ENCODE data around the gene PTPN23.

Gene PTPN23

DNA sequence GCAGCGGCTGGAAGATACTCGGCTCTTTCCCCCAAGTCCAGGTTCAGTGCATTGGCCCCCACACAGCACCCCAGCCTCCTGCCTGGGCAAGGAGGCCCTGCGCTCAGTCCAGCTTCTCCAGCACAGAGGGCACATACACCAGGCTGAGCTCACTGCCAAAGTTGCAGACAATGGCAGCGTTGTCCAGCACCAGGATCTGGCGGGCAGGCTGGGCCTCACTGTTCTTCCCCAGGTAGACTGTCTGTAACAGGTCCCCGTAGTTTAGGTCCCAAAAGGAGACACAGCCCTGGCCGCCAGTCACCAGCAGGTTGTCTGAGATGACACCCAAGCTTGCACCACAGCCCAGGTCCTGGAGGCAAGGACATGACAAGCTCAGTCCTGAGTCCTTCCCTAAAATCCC lies 32.9 kb downstream of the PTPN23 start:
- H3K79me1 ChIP-seq (replicated peaks; ENCODE audit: low read length, poor library complexity, severe bottlenecking), result peaks cover 18% of the 10 kb centered on the region
- no peak overlapping the region for H3K18ac ChIP-seq (ENCODE audit: low read depth in 1 of 2, low read length in 2 of 2)
- H3K4me1 ChIP-seq (ENCODE audit: control insufficient read depth, insufficient read depth, low read depth, low read length), result peaks cover 36% of the 10 kb centered on the region
- H4K91ac ChIP-seq (ENCODE audit: low read length), result no peak overlapping the region
- H2BK5ac ChIP-seq (ENCODE audit: low read depth, low read length, poor library complexity, severe bottlenecking), result no peak overlapping the region
- no peak overlapping the region for H3K4me3 ChIP-seq (ENCODE audit: insufficient read depth in 1 of 2, low read depth in 1 of 2, low read length in 2 of 2)
- H2BK15ac ChIP-seq (ENCODE audit: low read depth, poor library complexity, severe bottlenecking), result no peak overlapping the region
- no peak overlapping the region for H2BK120ac ChIP-seq (ENCODE audit: low read depth, low read length)
- no peak overlapping the region for H3K9ac ChIP-seq (ENCODE audit: low read length)
- H3K4me2 ChIP-seq (ENCODE audit: low read length, poor library complexity, severe bottlenecking), result no peak overlapping the region
- WGBS, result 98% methylated on average over 7 of the region's 7 CpGs
- H3K4ac ChIP-seq (ENCODE audit: low read depth in 1 of 2, low read length in 2 of 2), result no peak overlapping the region
- no peaks in the 10 kb centered on the region for H3K27me3 ChIP-seq (ENCODE audit: control insufficient read depth in 1 of 2, insufficient read depth in 1 of 2, low read length in 2 of 2)
- H2AFZ ChIP-seq (ENCODE audit: low read depth, low read length), result no peak overlapping the region
- H3K9me3 ChIP-seq (ENCODE audit: control insufficient read depth, low read length), result no peaks in the 10 kb centered on the region
- H3K27ac ChIP-seq (ENCODE audit: low read length, poor library complexity, severe bottlenecking), result no peak overlapping the region
- DNase-seq, result no peak
- H2AK5ac ChIP-seq (ENCODE audit: low read length, severe bottlenecking), result no peak overlapping the region
- peaks cover 69 to 88% of the 10 kb centered on the region in 2 experiments for H3K36me3 ChIP-seq (ENCODE audit: control insufficient read depth in 1 of 2, insufficient read depth in 2 of 2, low read depth in 1 of 2, low read length in 2 of 2)
- no peak overlapping the region for H2BK12ac ChIP-seq (ENCODE audit: low read length in 2 of 2)
- H3K14ac ChIP-seq (ENCODE audit: low read length in 2 of 2), result no peak overlapping the region
- no peak overlapping the region for H3K23ac ChIP-seq (ENCODE audit: low read length in 2 of 2)
- H4K8ac ChIP-seq (ENCODE audit: low read length), result no peak overlapping the region

DNA sequence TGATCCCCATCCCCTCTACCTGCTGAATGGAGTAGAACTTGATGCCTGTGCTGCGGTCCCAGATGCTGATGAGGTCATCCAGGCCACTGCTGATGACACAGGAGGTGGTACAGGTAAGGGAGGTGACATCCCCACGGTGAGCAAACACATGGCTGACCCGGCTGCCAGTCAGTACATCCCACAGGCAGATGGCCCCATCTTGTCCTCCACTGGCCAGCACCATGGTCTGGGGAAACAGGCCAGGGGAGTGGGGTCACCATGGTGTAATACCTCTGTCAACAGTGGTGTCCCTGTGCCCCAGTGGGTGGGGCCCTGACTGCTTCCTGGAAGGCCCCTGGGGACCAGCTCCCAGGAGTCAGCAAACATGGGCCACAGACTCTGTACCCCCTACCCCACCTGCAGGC lies 33.3 kb downstream of the PTPN23 start:
- no peak overlapping the region for H2AK5ac ChIP-seq (ENCODE audit: low read length, severe bottlenecking)
- H3K27ac ChIP-seq (ENCODE audit: low read length, poor library complexity, severe bottlenecking), result no peak overlapping the region
- H3K4ac ChIP-seq (ENCODE audit: low read depth in 1 of 2, low read length in 2 of 2), result no peak overlapping the region
- H3K79me1 ChIP-seq (replicated peaks; ENCODE audit: low read length, poor library complexity, severe bottlenecking), result peaks cover 18% of the 10 kb centered on the region
- peak overlapping the region in 1 of 2 experiments; percentile 26 for H3K14ac ChIP-seq (ENCODE audit: low read length in 2 of 2)
- H2AFZ ChIP-seq (ENCODE audit: low read depth, low read length), result no peak overlapping the region
- H3K9me3 ChIP-seq (ENCODE audit: control insufficient read depth, low read length), result no peaks in the 10 kb centered on the region
- DNase-seq, result no peak
- H4K8ac ChIP-seq (ENCODE audit: low read length), result no peak overlapping the region
- H2BK15ac ChIP-seq (ENCODE audit: low read depth, poor library complexity, severe bottlenecking), result no peak overlapping the region
- H2BK5ac ChIP-seq (ENCODE audit: low read depth, low read length, poor library complexity, severe bottlenecking), result no peak overlapping the region
- H3K4me1 ChIP-seq (ENCODE audit: control insufficient read depth, insufficient read depth, low read depth, low read length), result peaks cover 40% of the 10 kb centered on the region
- H4K91ac ChIP-seq (ENCODE audit: low read length), result peak overlapping the region; percentile 29
- no peak overlapping the region for H3K23ac ChIP-seq (ENCODE audit: low read length in 2 of 2)
- H3K18ac ChIP-seq (ENCODE audit: low read depth in 1 of 2, low read length in 2 of 2), result no peak overlapping the region
- H2BK12ac ChIP-seq (ENCODE audit: low read length in 2 of 2), result peak overlapping the region in 1 of 2 experiments; percentile 3
- H3K4me2 ChIP-seq (ENCODE audit: low read length, poor library complexity, severe bottlenecking), result no peak overlapping the region
- H3K27me3 ChIP-seq (ENCODE audit: control insufficient read depth in 1 of 2, insufficient read depth in 1 of 2, low read length in 2 of 2), result no peaks in the 10 kb centered on the region
- no peak overlapping the region for H2BK120ac ChIP-seq (ENCODE audit: low read depth, low read length)
- H3K9ac ChIP-seq (ENCODE audit: low read length), result no peak overlapping the region
- H3K36me3 ChIP-seq (ENCODE audit: control insufficient read depth in 1 of 2, insufficient read depth in 2 of 2, low read depth in 1 of 2, low read length in 2 of 2), result peaks cover 68 to 88% of the 10 kb centered on the region in 2 experiments
- 93% methylated on average over 3 of the region's 3 CpGs for WGBS
- H3K4me3 ChIP-seq (ENCODE audit: insufficient read depth in 1 of 2, low read depth in 1 of 2, low read length in 2 of 2), result no peak overlapping the region

- Histone ChIP-seq H2AK5ac (ENCODE audit: low read length, severe bottlenecking) (no peak overlapping the region), H3K4me2 (ENCODE audit: low read length, poor library complexity, severe bottlenecking) (no peak overlapping the region), H3K4ac (ENCODE audit: low read depth in 1 of 2, low read length in 2 of 2) (no peak overlapping the region), H3K27ac (ENCODE audit: low read length, poor library complexity, severe bottlenecking) (no peak overlapping the region), H3K36me3 (ENCODE audit: control insufficient read depth in 1 of 2, insufficient read depth in 2 of 2, low read depth in 1 of 2, low read length in 2 of 2) (peaks cover 68 to 88% of the 10 kb centered on the region in 2 experiments), H3K9me3 (ENCODE audit: control insufficient read depth, low read length) (no peaks in the 10 kb centered on the region), H2BK5ac (ENCODE audit: low read depth, low read length, poor library complexity, severe bottlenecking) (no peak overlapping the region), H2BK12ac (ENCODE audit: low read length in 2 of 2) (no peak overlapping the region), H3K4me1 (ENCODE audit: control insufficient read depth, insufficient read depth, low read depth, low read length) (peaks cover 47% of the 10 kb centered on the region), H3K23ac (ENCODE audit: low read length in 2 of 2) (no peak overlapping the region), H3K14ac (ENCODE audit: low read length in 2 of 2) (no peak overlapping the region), H3K9ac (ENCODE audit: low read length) (no peak overlapping the region), H2BK15ac (ENCODE audit: low read depth, poor library complexity, severe bottlenecking) (no peak overlapping the region), H2AFZ (ENCODE audit: low read depth, low read length) (no peak overlapping the region), H4K91ac (ENCODE audit: low read length) (no peak overlapping the region), H4K8ac (ENCODE audit: low read length) (no peak overlapping the region), H3K27me3 (ENCODE audit: control insufficient read depth in 1 of 2, insufficient read depth in 1 of 2, low read length in 2 of 2) (no peaks in the 10 kb centered on the region), H3K79me1 (replicated peaks; ENCODE audit: low read length, poor library complexity, severe bottlenecking) (peaks cover 20% of the 10 kb centered on the region), H2BK120ac (ENCODE audit: low read depth, low read length) (no peak overlapping the region), H3K4me3 (ENCODE audit: insufficient read depth in 1 of 2, low read depth in 1 of 2, low read length in 2 of 2) (no peak overlapping the region), H3K18ac (ENCODE audit: low read depth in 1 of 2, low read length in 2 of 2) (no peak overlapping the region)
- no peak for DNase-seq
- WGBS, result 97% methylated on average over 16 of the region's 16 CpGs
These were observed 34.1 kb downstream of the PTPN23 start for GRCh38 chr3:47414666-47415587.

GRCh38 chr3:47416041-47416440 lies 35.2 kb downstream of the PTPN23 start:
- Histone ChIP-seq H4K8ac (ENCODE audit: low read length) (no peak overlapping the region), H3K4me1 (ENCODE audit: control insufficient read depth, insufficient read depth, low read depth, low read length) (peaks cover 52% of the 10 kb centered on the region), H2BK12ac (ENCODE audit: low read length in 2 of 2) (no peak overlapping the region), H2BK15ac (ENCODE audit: low read depth, poor library complexity, severe bottlenecking) (no peak overlapping the region), H4K91ac (ENCODE audit: low read length) (no peak overlapping the region), H3K27ac (ENCODE audit: low read length, poor library complexity, severe bottlenecking) (no peak overlapping the region), H2AFZ (ENCODE audit: low read depth, low read length) (no peak overlapping the region), H3K27me3 (ENCODE audit: control insufficient read depth in 1 of 2, insufficient read depth in 1 of 2, low read length in 2 of 2) (no peaks in the 10 kb centered on the region), H3K14ac (ENCODE audit: low read length in 2 of 2) (no peak overlapping the region), H3K23ac (ENCODE audit: low read length in 2 of 2) (no peak overlapping the region), H3K18ac (ENCODE audit: low read depth in 1 of 2, low read length in 2 of 2) (no peak overlapping the region), H3K4me2 (ENCODE audit: low read length, poor library complexity, severe bottlenecking) (no peak overlapping the region), H3K4ac (ENCODE audit: low read depth in 1 of 2, low read length in 2 of 2) (no peak overlapping the region), H2BK120ac (ENCODE audit: low read depth, low read length) (no peak overlapping the region), H3K9ac (ENCODE audit: low read length) (no peak overlapping the region), H3K36me3 (ENCODE audit: control insufficient read depth in 1 of 2, insufficient read depth in 2 of 2, low read depth in 1 of 2, low read length in 2 of 2) (peaks cover 74 to 87% of the 10 kb centered on the region in 2 experiments), H2BK5ac (ENCODE audit: low read depth, low read length, poor library complexity, severe bottlenecking) (no peak overlapping the region), H3K4me3 (ENCODE audit: insufficient read depth in 1 of 2, low read depth in 1 of 2, low read length in 2 of 2) (no peak overlapping the region), H3K9me3 (ENCODE audit: control insufficient read depth, low read length) (no peaks in the 10 kb centered on the region), H2AK5ac (ENCODE audit: low read length, severe bottlenecking) (no peak overlapping the region), H3K79me1 (replicated peaks; ENCODE audit: low read length, poor library complexity, severe bottlenecking) (peaks cover 17% of the 10 kb centered on the region)
- WGBS, result 94% methylated on average over 8 of the region's 9 CpGs
- no peak for DNase-seq

All from mesenchymal stem cell (in vitro differentiated cells and primary cell).